SKM-1 (cell line): ENCODE results near the gene XAF1.
A peak's percentile ranks its signal among the peaks of the same experiment; 100 is the strongest.
"Not testable (repeated sequence)": the region's sequence is repeated elsewhere in the genome, so short reads cannot be mapped to it uniquely, and the experiment has no call there.

Experiments
- DNase-seq: peaks from one replicate; lab custom pipeline; 2025; ENCODE audit not compliant: unreplicated experiment; lab: John Stamatoyannopoulos, UW

XAF1 gene

DNA sequence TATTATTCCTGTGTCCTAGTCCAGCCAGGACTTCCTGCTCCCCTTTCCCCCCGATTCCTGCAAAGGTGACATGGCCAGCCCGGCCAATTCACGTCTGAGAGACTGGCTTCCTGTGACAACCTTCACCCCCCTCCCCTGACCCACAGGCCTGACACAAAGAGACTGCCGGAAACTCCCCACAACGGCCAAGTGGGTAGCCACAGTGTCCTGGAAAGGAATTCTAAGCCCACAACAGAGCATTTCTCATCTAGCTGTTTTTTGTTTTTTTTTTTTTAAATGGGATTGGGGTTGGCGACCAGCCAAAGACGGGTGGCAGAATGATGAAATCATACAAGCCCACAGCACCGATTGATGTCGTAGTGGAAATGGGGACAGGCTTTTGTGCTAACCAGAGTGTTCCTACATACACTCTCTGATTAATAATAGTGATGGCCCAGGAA lies 2.8 kb upstream of the XAF1 start:
- peak; percentile 1 for DNase-seq

DNA sequence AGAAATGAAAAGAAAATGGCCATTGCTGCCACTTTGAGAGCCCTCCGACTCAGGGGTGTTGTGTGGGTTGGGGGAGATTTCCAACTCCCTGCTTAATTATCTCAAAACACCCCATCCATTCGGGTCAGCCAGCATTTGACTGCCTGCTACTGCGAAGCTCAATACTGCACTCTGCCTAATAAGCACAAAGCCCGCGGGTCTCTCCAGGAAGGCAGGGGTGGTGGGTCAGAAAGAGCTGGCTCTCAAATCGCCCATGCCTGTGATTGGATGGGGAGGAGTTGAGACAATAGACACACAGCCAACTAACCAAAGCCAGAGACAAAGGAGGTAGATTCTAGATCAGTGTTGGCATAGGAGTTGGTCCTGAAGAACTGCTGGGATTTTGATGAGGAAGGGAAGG lies 2.3 kb upstream of the XAF1 start:
- DNase-seq: no peak

DNA sequence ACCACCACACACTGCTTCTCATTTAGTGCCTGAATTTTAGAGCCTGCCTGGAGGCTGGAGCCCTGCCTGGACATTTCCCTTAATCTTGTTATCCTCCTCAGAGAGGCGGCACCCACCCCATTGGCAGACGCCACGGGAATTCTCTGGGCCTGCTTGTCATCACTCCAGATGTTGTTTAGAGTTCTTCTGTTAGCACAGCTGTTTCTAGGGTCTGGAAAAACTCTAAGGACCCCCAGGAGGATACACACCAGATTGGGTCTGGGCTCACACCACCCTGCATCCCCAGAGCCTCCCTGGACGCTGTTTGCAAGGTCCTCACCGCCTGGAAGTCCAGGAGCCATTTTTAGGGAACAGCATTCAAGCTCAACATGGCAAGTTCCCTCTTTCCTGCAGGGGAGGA lies 565 bp upstream of the XAF1 start:
- DNase-seq: no peak

DNA sequence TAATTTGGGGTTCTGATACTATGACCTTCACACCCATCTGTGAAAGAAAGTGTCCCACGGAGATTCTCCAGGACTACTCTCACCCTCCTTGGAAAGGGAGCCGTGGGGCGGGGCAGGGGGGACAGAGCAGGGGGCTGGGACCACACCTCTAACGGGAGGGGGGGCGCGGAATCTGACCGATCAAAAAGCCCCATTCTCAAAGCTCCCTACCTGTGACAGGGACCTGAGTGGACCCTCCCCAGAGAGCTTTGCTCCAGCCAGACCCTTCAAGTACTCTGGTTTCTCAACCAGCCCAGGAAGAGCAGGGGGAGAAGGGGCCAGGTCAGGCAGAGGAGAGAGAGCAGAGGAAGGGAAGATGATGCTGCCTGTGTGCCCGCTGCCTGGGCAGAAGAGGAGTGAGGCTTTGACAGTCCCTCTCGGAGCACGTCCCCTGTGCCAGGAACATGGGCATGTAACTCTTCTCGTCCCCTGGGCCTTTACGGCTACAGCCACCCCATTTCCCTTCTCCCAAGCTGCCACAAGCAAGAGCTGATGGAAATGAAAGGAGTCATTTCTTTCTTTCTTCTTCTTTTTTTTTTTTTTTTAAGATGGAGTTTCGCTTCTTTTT lies 682 bp downstream of the XAF1 start:
- DNase-seq: no peak

DNA sequence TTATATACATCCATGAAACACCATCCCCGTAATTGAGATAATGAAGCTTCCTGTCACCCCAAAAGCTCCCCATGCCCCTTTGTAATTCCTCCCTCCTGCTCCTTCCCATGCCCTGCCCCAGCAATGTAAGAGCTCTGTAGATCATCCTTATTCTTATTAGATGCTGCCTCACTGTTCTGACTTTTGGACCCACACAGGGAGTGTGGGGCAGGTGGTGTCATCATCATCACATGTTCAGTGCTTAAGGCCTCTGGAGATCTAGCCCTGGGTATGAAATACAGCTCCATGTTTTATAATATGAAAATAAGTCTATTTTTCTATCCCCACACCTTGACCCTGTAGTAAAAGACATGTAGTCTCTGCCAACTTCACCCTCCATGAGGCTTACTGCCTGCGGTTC lies 1.9 kb downstream of the XAF1 start:
- no peak for DNase-seq

DNA sequence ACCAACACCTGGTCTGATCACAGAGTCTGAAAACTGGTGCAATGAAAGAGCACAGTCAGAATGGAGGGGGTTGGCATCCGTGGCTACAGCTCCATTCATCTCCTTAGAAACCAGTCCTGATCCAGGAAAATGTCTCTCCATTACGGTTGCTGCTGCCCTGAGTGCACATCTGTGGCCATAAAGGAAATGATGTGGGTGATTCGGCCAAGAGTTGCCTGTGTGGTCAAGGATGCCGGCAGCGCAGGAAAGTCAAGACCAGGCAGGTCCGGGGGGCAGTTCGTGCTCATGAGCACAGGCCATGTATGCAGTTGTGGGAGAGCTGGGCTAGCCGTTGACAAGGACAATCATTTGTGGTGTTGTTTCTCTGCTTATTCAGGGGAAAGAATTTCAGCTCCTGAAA lies 5.9 kb downstream of the XAF1 start:
- no peak for DNase-seq

DNA sequence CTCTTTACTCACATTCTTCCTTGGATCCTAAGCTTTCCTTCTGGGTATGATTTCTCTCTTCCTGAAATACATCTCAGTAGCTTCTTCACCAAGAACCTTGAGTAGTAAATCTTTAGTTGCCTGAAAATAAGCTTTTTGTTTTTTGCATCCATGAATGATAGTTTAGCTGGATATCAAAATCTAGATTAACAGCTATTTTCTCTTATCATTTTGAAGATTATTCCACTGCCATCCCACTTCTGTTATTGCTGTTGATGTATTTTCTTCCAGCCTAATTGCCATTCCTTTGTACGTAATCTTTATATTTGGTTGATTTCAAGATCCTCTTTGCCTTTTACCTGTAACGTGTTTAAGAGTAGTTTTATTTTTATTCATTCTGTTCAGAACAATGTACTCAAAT lies 12.6 kb downstream of the XAF1 start:
- no peak for DNase-seq

DNA sequence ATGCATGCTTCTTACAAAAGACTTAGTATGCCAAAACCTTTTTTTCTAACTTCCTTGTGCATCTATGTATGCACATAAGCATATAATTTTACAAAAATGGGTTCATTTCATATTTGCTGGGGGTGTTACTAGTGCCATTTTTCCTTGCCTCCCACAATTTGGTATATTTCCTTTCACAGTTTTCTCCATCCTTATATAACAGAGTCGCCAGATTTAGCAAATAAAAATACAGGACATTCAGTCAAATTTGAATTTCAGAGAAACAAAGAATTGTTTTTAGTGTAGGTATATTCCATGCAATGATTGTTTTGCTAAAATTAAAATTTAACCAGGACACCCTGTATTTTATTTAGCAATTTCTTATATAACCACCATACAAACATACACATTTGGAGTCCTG lies 16.2 kb downstream of the XAF1 start:
- no peak for DNase-seq

DNA sequence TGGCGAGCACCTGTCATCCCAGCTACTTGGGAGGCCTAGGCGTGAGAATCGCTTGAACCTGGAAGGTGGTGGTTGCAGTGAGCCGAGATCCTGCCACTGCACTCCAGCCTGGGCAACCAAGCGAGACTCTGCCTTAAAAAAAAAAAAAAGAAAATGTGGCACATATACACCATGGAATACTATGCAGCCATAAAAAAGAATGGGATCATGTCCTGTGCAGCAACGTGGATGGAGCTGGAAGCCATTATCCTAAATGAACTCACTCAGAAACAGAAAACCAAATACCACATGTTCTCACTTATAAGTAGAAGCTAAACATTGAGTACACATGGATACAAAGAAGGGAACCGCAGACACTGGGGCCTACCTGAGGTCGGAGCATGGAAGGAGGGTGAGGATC lies 19.1 kb downstream of the XAF1 start:
- not testable (repeated sequence) for DNase-seq

DNA sequence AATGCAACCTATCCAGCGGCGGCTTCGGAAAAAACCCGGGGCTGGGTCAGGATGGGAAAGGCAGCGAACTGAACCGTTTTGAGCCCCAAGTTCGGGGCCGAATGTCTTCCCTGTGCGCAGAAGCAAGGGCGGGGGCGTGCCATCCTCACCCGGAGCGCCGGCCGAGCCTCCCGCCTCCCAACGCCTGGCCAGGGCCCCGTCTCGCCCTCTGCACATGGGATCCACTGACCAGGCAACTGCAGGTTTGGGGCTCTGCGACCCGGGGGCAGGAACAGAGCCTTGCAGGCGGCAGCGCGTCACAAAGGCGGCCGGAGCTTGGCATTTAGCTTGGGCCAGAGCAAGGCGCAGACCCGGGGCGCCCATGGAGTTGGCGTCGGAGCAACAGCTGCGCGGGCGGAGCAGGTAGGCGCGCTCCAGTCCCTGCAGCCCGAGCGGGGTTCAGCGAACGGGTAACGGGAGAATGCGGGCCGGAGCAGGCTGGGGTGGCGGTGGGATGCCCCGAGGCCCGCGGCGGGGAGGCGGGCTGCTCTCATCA lies 20.1 kb downstream of the XAF1 start, which contains the start of gene FBXO39:
FBXO39 (plus strand) TSS at position 345 of the 535 bp plus-strand sequence. CDS start 3,654 bp downstream, outside the sequence.
- no peak for DNase-seq

DNA sequence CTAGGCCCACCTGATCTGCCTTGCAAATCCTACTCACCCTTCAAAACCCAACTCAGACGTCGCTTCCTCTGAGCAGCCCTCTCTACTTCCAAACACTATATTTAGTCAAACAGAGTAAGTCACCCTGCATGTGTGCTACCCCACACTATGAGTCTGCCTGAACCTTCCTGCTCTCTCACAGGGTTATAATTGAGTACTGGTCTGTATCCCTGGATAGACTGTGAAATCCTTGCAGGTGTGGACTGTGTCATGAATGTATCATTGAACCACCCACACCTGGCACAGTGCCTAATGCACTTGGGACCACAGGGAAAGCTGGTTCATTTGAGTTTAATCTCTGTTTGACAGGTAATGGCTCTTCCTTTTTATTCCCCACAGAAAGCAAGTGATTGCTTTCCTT lies 23.6 kb downstream of the XAF1 start:
- DNase-seq: no peak

DNA sequence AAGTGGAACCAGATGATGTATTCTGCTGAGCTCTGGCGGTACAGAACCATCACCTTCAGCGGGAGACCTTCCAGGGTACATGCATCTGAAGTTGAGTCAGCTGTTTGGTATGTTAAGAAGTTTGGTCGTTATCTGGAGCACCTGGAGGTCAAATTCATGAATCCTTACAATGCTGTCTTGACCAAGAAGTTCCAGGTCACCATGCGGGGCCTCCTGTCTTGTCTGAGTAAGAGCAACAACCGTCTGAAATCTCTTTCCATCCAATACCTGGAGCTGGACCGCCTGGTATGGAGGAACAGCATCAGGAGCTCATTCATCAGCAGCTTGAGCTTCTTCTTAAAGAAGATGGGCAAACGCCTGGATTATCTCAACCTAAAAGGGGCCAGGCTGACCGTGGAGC lies 24.2 kb downstream of the XAF1 start:
- no peak for DNase-seq

DNA sequence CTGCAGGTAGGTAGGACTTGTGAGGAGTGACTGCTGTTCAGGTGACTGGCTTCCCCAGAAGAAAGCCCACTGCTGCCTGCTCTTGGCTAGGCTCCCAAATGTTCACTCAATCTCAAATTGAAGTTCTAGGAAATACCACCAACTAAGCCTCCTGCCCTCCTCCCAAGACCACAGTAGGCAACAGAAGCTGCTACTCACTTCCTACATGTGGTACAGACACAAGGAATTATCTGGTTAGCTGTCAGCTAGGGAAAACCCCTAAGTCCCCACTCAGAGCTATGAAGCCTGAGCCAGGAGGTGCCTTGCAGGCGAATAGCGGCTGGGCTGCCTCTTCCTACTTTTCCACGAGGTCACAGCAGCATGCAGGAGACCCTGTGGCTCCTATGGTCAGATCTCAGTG lies 25.0 kb downstream of the XAF1 start:
- DNase-seq: no peak

DNA sequence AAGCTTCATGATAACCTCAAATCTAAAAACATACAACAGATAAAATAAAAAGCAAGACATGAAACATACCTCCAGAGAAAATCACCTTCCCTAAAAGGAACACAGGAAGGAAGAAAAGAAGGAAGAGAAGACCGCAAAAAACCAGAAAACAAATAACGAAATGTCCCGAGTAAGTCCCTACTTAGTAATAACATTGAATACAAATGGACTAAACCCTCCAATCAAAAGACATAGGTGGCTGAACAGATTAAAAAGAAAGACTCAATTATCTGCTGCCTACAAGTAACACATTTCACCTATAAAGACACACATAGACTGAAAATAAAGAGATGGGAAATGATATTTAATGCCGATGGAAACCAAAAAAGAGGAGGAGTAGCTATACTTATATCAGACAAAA lies 26.4 kb downstream of the XAF1 start:
- DNase-seq: no peak

DNA sequence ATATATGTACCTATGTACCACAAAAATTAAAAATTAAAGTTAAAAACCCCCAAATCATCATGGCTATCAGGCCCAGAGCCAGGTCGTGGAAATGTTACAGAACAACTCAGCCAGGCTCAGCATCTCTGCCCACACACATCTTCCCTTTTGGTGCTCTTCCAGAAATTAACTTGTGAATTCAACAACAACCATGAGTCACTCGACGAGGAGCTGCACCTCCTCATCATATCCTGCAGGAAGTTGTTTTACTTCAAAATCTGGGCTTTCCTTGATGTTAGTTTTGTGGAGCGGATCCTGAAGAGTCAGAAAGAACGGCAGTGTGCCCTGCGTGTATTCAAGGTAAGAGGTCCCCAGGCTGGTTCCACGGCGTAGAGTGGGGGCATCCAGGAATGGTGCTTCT lies 30.8 kb downstream of the XAF1 start:
- no peak for DNase-seq

DNA sequence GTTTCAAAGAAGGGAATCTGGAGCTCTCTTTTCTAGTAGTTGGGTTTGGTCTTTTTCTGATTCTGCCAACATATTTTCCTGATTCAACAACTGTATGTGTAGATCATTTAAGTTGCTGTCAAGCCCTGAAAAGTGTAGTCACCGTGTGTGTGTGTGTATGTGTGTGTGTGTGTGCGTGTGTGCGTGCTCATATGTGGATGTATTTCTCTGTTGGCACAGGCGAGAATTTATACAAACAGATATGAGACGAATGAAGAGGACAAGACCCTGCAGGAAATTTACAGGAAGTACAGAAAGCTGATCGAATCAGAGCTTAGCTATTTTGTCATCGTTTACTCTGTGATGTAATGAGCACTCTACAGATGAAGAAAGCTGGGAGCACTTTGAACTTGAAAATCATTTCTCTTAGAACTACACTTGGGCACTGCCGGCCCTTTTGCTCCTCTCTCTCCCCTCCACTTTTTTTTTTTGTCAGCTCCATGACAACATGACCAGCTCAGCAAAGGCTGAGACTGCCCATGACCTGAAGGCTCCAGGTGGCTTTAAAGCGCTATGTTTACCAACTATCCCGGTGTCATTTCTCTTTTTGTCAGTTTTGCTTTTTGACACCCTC lies 31.3 kb downstream of the XAF1 start:
- DNase-seq: no peak

DNA sequence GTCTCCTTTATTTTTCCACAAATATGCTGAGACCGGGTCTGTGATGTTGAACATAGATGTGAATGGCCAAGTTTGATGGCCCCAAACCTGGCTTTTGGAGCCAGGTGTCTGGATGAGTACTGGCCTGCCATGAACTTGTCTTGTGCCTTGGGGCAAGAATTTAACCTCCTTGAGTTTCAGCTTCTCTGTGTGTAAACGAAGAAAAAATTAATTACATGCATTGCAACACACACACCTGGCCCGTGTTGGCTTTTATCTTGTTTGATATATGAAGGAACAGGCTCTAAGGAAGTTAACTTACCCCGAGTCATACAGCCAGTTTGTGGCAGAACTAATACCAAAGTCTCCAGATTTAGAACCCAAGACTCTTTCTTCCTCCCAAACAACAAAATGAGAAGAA lies 33.3 kb downstream of the XAF1 start:
- DNase-seq: no peak

DNA sequence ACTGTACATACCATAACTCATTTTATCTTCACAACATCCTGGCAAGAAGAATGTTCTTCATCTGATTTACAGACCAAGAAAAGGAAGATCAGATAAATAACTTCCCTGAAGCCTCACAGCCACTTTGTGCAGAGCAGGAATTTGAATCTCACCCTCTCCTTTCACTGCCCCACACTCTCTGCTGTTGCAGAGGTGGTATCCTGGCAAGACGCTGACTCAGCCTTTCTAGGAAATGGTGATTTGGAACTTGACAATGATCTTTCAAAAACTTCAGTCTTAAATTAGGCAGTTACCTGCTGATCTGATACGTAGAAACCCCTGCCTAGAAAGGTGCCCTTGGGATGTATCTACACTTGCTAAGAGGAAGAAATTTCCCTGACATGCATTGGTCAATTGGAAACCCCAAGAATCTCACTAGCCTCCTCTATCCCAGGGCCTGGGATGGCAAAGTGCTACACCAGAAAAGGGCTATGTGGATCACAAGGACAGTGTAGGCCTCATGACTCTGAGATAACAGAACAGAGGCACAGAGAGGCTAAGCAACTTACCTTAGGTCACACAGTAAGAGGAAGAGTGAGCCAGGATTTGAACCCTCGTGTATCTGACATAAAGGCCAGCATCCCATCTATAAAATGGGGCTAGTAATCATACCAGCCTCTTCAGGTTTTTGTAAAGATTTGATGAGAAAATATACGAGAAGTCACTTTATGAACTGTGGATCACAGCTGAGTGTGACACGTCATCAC lies 38.1 kb downstream of the XAF1 start:
- DNase-seq: no peak

DNA sequence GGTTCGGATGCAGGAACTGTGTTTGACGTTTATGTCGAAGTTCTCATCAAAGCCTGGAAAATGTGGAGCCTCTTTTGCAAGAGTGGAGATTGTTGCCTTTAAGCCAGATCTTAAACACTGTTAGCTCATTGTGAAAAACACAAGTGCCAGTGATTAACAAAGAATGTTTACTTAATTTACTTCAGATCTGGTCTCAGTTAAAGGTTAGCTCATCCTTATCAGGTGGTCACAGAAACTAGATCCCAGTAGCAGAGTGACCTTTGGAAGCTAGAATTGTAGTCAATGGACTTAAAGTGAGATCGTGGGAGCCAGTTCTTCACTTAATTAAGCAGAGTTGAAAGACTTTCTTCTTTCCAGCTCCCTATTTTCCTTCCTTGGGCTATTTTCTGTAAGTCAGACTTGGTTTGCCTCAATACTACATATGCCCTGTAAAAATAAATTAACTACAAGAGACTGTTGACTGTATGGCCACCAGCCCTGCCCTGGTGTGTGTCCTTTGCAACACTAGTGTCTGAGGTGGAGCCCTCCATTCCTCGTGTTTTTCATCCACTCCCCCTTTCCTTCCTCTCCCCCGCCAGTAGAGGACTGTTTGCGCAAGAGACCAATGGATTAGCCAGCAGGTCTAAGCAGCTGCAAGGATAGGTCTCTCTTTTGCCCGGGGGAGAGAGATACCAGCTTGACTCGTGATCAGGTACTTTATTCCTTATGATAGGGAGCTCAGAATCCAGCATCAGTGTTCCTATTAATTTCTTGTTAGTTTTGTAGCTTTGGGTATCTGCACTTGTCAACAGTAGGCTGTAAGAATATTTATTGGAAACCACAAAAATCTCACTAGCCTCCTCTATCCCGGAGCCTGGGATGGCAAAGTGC lies 40.4 kb downstream of the XAF1 start:
- DNase-seq: no peak

DNA sequence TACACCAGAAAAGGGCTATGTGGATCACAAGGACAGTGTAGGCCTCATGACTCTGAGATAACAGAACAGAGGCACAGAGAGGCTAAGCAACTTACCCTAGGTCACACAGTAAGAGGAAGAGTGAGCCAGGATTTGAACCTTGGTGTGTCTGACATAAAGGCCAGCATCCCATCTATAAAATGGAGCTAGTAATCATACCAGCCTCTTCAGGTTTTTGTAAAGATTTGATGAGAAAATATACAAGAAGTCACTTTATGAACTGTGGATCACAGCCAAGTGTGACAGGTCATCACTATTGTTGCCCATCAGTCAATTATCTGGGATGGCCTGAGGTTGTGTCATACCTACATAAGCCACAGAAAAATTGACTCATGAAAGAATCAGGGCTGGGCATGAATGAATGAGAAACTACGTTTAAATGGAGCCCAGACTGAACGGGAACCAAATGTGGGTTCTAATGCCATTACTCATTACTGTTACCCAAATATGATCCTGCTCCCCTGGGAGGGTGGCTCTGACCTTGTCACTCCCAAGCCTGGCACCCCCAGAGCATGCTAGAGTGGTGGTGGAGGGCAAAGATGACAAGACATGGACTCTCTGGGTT lies 41.1 kb downstream of the XAF1 start:
- DNase-seq: no peak
